Measurements from ENCODE around the gene KPNA3. TPM values are rescaled to one million over a fixed set of nuclear protein-coding genes. Genes with fewer than 3 reads are reported as not detected.

The KPNA3 gene
- total and polyA plus RNA-seq, 2 donors (not counting 3 experiments of a cell fraction or from before 2014, with no cell fraction given), result 19.6 to 60.4 TPM

DNA sequence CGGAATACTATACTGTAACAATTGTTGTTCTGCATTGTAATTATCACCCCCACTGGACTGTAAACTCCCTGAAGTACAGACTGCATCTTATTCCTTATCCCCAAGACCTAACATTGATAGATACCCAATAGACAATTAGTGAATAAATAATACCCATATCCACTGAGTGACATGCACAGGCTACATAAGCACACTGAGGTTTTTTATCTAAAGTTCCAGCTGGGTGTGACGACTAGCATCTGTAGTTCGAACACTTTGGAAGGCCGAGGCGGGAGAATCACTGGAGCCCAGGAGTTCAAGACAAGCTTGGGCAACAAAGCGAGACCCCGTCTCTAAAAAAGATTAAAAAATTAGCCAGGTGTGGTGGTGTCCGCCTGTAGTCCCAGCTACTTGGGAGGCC, 2.5 kb downstream of the KPNA3 start:
- TF ChIP-seq MYC (IDR thresholded peaks at IDR 0.05; ENCODE audit: low read depth, low read length) (no peak), JUN (IDR thresholded peaks at IDR 0.05; ENCODE audit: borderline replicate concordance, insufficient read depth, insufficient read length, low read depth) (no peak), POLR2A (IDR thresholded peaks at IDR 0.05; ENCODE audit: low read depth, low read length) (no peak), CTCF (IDR thresholded peaks at IDR 0.05; ENCODE audit: extremely low read depth in 1 of 2, insufficient read depth in 1 of 2, low read depth in 1 of 2, low read length in 2 of 2) (no peak), GATA2 (IDR thresholded peaks at IDR 0.05; ENCODE audit: insufficient read depth, insufficient read length, low read depth, low read length) (no peak), POLR2AphosphoS5 (IDR thresholded peaks at IDR 0.05; ENCODE audit: insufficient read depth, low read depth, low read length) (no peak), FOS (IDR thresholded peaks at IDR 0.05; ENCODE audit: borderline replicate concordance, insufficient read depth, low read length) (no peak), EZH2 (IDR thresholded peaks at IDR 0.05; ENCODE audit: borderline replicate concordance, low read depth, low read length, severe bottlenecking) (no peak)
- TF ChIP-seq, protein P1, sequence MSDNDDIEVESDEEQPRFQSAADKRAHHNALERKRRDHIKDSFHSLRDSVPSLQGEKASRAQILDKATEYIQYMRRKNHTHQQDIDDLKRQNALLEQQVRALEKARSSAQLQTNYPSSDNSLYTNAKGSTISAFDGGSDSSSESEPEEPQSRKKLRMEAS (IDR thresholded peaks at IDR 0.05; ENCODE audit: insufficient read depth, insufficient read length), result no peak
- no peak overlapping the region for H3K27ac ChIP-seq (ENCODE audit: insufficient read depth, low read depth, low read length)
- H3K9me1 ChIP-seq (replicated peaks; ENCODE audit: control insufficient read depth, extremely low read depth, insufficient read depth, low read length), result peaks cover 3% of the 10 kb centered on the region
- peaks cover 24% of the 10 kb centered on the region for H3K4me1 ChIP-seq (ENCODE audit: control insufficient read depth, extremely low read depth, insufficient read depth, low read length)
- H3K4me2 ChIP-seq (ENCODE audit: insufficient read depth, low read length), result no peak overlapping the region
- intact Hi-C loops (cut with micrococcal nuclease), result loop anchor here (5.0 kb wide), 4 partner anchors 57 to 348 kb away; partner anchors contain the start of genes CAB39L and SETDB2
- POLR2A ChIA-PET, result no interaction called here
- peaks cover 69% of the 10 kb centered on the region for H3K79me2 ChIP-seq (ENCODE audit: control insufficient read depth, insufficient read depth, low read length)
- dilution Hi-C loops (cut with MboI; ENCODE audit: extremely low pct_ligation_motif_present, low sequenced_read_pairs), result no loop called here
- no peak overlapping the region for H2AFZ ChIP-seq (ENCODE audit: low read depth, low read length)
- FAIRE-seq (no peak), DNase-seq (ENCODE audit: low read depth, low spot score) (no peak)
- H3K27me3 ChIP-seq (ENCODE audit: control insufficient read depth in 2 of 2, insufficient read depth in 2 of 2, low read length in 2 of 2), result no peaks in the 10 kb centered on the region
- no peak overlapping the region for H3K9ac ChIP-seq (replicated peaks; ENCODE audit: extremely low read depth, insufficient read depth, low read length)
- H3K36me3 ChIP-seq (ENCODE audit: control insufficient read depth in 2 of 2, extremely low read depth in 1 of 2, insufficient read depth in 2 of 2, low read length in 2 of 2), result no peaks in the 10 kb centered on the region
- peaks cover 9% of the 10 kb centered on the region for H4K20me1 ChIP-seq (replicated peaks; ENCODE audit: control insufficient read depth, extremely low read depth, insufficient read depth, low read length)
- CTCF ChIA-PET, result interaction anchor here (1.3 kb wide), 1 partner anchor 120 kb away, joined by 3 read pairs; no protein-coding TSS in a partner anchor
- H3K4me3 ChIP-seq (replicated peaks in 1 of 3; ENCODE audit: insufficient read depth in 1 of 3, low read depth in 1 of 3, low read length in 3 of 3), result no peak overlapping the region
- H3K9me3 ChIP-seq (replicated peaks; ENCODE audit: control insufficient read depth, insufficient read depth, low read length), result no peaks in the 10 kb centered on the region
- no TSS peak for BruUV-seq (replicated peaks)
